Choroid plexus epithelial cell (primary cell): ENCODE results near the gene CREBL2.

Experiments used
- DNase-seq: peaks from one replicate; pipeline ENCODE4 v3.0.0-alpha.2; 2010; ENCODE audit warnings: low read depth
- H3K4me3 ChIP-seq: 2 replicates; pipeline ENCODE4 v1.5.1; 2011; ENCODE audit warnings: low read depth, mild to moderate bottlenecking, control low read depth, low read length, moderate library complexity
- TF ChIP-seq, protein P1 (sequence below): conservative IDR thresholded peaks from 2 replicates; pipeline ENCODE4 v1.5.1; 2011; ENCODE audit warnings: low read depth, mild to moderate bottlenecking, control low read depth, inconsistent platforms, low read length, moderate library complexity

Gene CREBL2

DNA sequence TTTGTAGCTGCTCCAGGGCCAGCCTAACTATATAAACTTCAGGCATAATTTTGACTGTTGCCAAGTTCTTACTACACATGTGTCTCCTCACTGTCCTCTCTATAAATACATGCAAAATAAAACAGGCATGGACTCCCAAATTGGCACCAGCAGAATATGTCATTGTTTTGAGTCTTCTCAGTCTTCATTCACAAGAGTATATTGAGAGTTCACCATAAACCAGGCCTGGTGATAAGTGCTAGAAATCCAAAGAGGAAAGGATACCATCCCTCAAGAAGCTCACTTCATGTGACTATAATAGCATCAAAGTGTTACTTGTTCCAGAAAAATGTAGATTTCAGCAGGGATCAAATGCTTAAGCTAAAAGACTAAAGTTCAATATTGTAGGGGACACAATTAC is 70.6 kb downstream of the CREBL2 start:
- DNase-seq: no peak
- TF ChIP-seq, protein P1, sequence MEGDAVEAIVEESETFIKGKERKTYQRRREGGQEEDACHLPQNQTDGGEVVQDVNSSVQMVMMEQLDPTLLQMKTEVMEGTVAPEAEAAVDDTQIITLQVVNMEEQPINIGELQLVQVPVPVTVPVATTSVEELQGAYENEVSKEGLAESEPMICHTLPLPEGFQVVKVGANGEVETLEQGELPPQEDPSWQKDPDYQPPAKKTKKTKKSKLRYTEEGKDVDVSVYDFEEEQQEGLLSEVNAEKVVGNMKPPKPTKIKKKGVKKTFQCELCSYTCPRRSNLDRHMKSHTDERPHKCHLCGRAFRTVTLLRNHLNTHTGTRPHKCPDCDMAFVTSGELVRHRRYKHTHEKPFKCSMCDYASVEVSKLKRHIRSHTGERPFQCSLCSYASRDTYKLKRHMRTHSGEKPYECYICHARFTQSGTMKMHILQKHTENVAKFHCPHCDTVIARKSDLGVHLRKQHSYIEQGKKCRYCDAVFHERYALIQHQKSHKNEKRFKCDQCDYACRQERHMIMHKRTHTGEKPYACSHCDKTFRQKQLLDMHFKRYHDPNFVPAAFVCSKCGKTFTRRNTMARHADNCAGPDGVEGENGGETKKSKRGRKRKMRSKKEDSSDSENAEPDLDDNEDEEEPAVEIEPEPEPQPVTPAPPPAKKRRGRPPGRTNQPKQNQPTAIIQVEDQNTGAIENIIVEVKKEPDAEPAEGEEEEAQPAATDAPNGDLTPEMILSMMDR: no peak

DNA sequence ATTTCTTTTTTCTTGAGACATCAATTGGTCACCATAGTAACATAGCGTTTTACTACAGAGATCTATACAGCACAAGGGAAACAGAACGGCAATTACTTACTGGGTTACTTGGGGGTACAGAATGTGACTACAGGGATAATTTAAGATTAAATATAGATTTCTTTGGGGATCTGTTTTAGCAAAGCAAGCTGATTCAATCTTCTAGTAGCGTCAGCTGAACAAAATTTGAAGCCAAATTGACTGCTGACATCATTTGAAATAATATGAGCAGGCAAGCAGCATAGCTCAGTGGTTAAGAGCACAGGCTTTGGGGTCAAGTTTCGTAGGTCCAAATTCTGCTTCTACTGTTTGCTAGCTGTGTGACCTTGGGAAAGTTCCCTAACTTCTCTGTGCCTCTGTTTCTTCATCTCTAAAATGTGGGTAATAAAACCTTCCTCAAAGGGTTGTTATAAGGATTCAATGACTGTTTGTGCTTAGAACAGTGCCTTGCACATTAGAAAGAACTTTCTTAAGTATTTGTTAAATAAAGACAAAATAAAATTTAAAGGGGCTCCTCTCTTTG is 71.5 kb downstream of the CREBL2 start:
- no peak for DNase-seq
- TF ChIP-seq, protein P1: no peak
- H3K4me3 ChIP-seq: no peak overlapping the region

More for the DNA sequence above, 70.6 kb downstream of the CREBL2 start:
- no peak overlapping the region for H3K4me3 ChIP-seq

DNA sequence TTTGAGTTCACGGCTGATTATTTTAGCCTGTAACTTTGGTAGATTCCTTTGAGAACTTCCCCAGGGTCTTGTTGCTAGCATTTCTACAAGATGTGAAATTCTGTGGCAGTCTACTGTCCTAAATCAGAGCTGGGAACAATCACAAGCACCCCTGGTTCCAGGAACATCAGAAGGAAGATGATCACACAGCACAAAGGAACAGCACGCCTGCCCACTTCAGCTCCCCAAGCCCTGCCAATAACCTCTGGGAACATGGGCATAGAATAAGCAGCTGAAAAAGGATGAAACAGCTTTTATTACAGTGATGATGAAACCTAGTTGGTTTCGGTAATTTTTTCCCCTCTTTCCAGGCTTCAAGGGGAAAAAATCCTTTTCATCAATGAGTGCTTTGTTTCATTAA is 72.0 kb downstream of the CREBL2 start:
- DNase-seq: no peak
- no peak overlapping the region for H3K4me3 ChIP-seq
- TF ChIP-seq, protein P1: no peak

DNA sequence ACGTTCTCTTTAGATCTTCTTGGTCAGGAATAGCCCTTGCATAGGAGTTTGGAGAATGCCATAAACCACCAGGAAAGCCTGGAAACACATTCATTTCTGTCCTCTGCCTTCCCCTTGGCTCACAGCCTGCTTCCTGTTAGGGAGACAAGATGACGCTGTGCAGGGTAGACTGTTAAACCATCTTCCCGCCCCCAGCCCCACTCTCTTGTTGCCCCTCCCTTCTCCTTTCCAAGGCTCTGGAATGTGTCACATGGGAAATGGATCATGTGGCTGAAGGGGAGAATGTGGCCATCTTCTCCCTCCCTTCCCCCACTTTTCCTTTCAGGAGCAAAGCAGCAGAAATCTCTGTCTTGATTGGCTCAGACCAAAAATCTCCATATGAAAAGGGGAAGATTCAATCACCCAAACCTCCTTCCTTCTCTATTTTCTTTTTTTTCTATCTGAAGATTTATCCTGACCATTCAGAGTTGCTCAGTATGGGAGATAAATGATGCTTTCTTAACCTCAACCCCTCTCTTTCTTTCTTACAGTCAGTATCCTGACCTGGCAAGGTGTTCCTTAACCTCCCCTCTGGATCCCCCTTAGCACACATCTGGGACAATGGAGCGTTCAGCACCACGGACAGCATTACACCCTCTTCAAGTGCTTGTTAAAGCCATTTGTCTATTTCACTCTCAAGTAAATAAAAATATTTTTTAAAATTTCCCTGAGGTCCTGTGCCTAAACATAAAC is 72.9 kb downstream of the CREBL2 start:
- H3K4me3 ChIP-seq: no peak overlapping the region
- TF ChIP-seq, protein P1: no peak
- peak; percentile 67 for DNase-seq

DNA sequence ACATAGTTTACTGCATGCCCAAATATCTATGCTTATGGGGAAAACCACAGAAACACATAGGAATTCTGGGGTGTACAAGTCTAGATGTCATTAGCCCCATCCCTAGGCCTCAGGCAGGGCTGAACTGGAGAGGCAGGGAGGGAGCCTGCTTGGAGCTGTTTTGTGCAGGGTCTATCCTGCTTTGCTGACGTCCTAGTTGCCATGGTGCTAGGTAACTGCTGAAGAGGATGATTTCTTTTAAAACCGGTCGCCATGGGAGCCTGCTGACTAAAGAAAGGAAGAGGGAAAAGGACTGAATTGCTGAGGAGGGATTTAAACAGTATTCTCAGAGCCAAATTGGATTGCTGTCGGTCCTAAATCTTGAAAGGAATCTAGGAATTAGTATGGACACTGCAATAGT is 73.6 kb downstream of the CREBL2 start:
- DNase-seq: no peak
- TF ChIP-seq, protein P1: no peak
- no peak overlapping the region for H3K4me3 ChIP-seq

DNA sequence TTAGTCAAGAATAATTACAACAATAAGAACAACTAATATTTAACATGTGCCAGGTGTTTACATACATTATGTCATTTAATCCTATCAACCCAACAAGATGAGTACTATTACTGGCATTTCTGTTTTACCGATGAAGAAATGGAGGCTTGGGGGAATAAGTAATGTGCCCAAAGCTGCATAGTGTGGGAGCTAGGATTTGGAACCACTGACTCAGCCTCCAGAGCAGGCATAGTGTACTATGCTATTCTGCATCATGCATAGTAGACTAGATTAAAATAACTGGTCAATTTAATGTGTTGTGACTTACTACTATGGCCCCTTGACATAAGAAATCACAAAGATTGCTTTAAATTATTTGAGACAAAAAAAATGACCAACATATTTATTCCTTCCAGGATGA is 74.8 kb downstream of the CREBL2 start:
- no peak overlapping the region for H3K4me3 ChIP-seq
- no peak for DNase-seq
- TF ChIP-seq, protein P1: no peak

DNA sequence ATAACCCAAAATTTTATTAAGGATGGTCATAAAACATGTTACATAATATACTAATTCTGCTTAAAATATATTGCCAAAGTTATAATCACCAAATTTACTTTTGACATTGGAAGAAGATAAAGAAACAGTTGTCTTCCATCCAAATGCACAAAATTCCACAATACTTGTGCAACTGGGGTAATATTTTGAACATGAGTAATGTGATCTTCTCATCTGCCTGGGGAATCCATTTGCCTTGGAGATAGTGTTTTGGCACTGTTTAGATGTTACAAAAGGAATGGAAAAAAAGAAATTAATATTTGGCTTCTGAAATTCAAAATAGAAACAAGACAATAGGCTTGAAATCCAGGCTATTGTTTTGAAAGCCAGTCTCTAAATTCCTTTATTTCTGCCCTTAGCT is 75.2 kb downstream of the CREBL2 start:
- TF ChIP-seq, protein P1: no peak
- peak; percentile 76 for DNase-seq
- no peak overlapping the region for H3K4me3 ChIP-seq
